Measurements from ENCODE around the gene PTGER1. TPM values are rescaled to one million over a fixed set of nuclear protein-coding genes. Genes with fewer than 3 reads are reported as not detected.
A peak's percentile ranks its signal among the peaks of the same experiment; 100 is the strongest.

The PTGER1 gene, protein sequence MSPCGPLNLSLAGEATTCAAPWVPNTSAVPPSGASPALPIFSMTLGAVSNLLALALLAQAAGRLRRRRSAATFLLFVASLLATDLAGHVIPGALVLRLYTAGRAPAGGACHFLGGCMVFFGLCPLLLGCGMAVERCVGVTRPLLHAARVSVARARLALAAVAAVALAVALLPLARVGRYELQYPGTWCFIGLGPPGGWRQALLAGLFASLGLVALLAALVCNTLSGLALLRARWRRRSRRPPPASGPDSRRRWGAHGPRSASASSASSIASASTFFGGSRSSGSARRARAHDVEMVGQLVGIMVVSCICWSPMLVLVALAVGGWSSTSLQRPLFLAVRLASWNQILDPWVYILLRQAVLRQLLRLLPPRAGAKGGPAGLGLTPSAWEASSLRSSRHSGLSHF
- total RNA-seq: under 1 TPM; 0.34 to 0.36 TPM

DNA sequence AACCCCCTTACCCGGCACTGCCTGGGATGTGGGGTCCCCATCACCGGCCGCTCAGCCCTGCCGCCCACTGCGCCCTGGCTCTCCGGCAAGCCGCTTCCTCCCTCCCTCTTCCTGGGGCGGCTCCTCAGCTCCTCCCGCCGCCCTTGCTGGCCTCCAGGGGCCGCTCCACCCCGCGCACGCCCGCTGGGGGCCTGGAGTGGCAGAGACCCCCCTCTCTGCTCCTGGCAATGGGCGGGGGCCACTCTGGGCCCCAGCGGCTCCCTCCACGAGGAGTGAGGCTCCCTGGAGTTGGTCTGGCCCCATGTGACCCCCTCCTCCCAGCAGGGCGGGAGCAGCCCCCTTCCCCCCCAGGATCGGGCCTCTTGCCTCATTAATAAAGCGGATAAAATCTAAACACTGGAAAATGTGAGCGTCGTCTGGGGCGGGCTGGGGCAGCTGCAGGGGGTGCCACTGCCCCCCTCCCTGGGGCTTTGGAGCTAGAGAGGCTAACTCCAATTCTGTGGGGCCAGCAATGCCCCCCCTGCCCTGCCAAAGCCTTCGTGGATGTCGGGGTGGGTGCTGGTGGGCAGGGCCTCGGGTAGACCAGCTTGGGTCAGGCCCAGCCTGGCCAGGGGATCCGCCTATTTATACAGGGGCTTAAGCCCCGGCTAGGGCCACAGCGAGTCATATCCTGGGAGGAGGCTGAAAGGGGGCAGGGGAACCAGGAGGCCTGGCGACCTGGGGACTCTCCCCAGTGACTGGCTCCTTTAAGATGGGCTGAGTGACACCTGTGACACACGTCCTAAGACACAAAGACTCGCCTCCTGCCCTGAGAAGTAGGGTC, at the start of gene PTGER1:
PTGER1 (minus strand) TSS at position 104 of the 823 bp plus-strand sequence. CDS start 1,034 bp downstream, outside the sequence.
- Mint-ChIP-seq H3K4me3 (peak within 1 kb of the TSS; percentile 64), H3K9me3 (no peaks in the 10 kb centered on the region), H3K4me1 (peaks cover 27% of the 10 kb centered on the region), H3K36me3 (peaks cover 4% of the 10 kb centered on the region), H3K27ac (peak within 1 kb of the TSS; percentile 35), H3K27me3 (peaks cover 15% of the 10 kb centered on the region)
- peak; percentile 47 for ATAC-seq (ENCODE audit: low read depth)
- peak; percentile 59 for DNase-seq
- POLR2A ChIA-PET: interaction anchor here (0.7 to 1.0 kb wide), 4 partner anchors 8 to 339 kb away, joined by 3 to 6 read pairs (median 3); no protein-coding TSS in a partner anchor

DNA sequence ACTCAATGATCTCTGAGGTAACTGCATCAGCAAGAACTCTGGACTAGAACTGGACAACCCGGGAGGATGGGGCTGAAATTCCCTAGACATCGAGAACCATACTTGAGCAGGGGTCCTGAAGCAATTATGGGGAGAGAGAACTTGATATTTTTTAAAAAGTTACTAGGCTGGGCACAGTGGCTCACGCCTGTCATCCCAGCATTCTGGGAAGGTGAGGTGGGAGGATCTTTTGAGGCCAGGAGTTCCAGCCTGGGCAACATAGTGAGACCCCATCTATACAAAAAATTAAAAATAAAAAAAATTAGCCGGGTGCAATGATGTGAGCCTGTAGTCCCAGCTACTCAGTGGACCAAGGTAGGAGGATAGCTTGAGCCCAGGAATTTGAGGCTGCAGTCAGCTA, 45.4 kb upstream of the PTGER1 start:
- H3K27me3 Mint-ChIP-seq: no peaks in the 10 kb centered on the region
- POLR2A ChIA-PET: interaction anchor here (1.7 to 8.1 kb wide), 3 partner anchors 14 to 139 kb away, joined by 5 to 298 read pairs (median 9); partner anchors contain the start of gene ADGRE5
- no peak overlapping the region for H3K4me3 Mint-ChIP-seq
- ATAC-seq (ENCODE audit: low read depth) (no peak), DNase-seq (no peak)
- H3K36me3 Mint-ChIP-seq: peaks cover 16% of the 10 kb centered on the region
- H3K4me1 Mint-ChIP-seq: peaks cover 57% of the 10 kb centered on the region
- H3K9me3 Mint-ChIP-seq: no peaks in the 10 kb centered on the region
- peak overlapping the region; percentile 92 for H3K27ac Mint-ChIP-seq

DNA sequence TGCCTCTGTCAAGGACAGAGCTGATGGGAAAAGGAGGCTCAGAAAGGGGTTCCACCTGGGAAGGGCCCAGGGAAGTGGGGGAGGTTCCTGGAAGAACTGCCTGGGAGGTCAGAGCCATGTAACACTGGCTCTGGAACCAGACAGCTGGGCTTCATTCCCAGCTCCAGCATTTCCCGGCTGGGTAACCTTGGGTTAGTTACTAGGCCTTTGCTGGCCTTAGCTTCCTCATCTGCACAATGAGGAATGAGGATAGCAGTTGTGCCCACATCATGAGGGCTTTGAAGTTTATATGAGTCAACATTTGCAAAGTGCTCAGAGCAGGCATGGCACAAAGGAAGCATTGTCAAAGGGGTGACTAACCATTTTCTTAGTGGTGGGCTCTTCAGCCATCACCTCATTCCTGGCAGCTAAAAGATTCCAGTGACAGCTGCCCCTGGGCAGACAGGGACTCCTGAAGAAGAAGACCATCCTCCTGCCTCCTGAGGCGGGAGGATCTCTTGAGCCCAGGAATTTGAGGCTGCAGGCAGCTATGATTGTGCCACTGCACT, 44.8 kb upstream of the PTGER1 start:
- H3K9me3 Mint-ChIP-seq: no peaks in the 10 kb centered on the region
- peaks cover 60% of the 10 kb centered on the region for H3K4me1 Mint-ChIP-seq
- H3K4me3 Mint-ChIP-seq: peak overlapping the region; percentile 92
- POLR2A ChIA-PET: interaction anchor here (1.9 to 8.1 kb wide), 3 partner anchors 12 to 35 kb away, joined by 7 to 298 read pairs (median 12); no protein-coding TSS in a partner anchor
- H3K27me3 Mint-ChIP-seq: no peaks in the 10 kb centered on the region
- ATAC-seq (ENCODE audit: low read depth): no peak
- DNase-seq: no peak
- H3K36me3 Mint-ChIP-seq: peaks cover 22% of the 10 kb centered on the region
- H3K27ac Mint-ChIP-seq: peak overlapping the region; percentile 92

DNA sequence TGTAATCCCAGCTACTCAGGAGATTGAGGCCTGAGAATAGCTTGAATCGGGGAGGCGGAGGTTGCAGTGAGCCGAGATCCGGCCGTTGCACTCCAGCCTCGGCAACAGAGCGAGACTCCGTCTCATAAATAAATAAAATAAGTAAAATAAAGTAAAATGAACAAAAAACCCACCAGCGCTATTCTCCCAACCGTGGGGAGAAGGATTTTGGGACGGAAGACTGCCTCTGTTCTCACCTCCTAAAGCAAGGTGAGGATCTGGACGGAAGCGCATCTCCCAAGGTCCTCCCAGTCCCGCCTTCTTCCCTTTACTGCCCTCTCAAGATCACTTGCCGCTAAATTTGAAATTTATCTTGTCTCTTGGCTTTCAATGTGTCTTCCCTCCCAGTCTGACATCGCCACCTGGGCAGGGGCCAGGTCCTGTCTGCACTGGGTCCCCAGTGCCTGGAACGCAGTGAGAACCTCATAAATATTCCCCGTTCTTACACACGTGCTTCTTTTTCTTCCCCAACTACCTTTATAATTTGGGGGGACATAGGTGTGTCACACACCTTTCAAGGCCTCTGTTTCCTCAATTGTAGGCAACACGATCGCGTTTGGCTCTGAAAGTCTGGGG, 44.2 kb upstream of the PTGER1 start:
- Mint-ChIP-seq H3K4me3 (peak overlapping the region; percentile 92), H3K27me3 (no peaks in the 10 kb centered on the region), H3K27ac (peak overlapping the region; percentile 92), H3K4me1 (peaks cover 66% of the 10 kb centered on the region), H3K36me3 (peaks cover 28% of the 10 kb centered on the region), H3K9me3 (no peaks in the 10 kb centered on the region)
- DNase-seq: no peak
- POLR2A ChIA-PET: interaction anchor here (1.7 to 8.1 kb wide), 7 partner anchors 9 to 137 kb away, joined by 4 to 298 read pairs (median 12); partner anchors contain the start of genes ADGRE5 and TECR
- ATAC-seq (ENCODE audit: low read depth): no peak

DNA sequence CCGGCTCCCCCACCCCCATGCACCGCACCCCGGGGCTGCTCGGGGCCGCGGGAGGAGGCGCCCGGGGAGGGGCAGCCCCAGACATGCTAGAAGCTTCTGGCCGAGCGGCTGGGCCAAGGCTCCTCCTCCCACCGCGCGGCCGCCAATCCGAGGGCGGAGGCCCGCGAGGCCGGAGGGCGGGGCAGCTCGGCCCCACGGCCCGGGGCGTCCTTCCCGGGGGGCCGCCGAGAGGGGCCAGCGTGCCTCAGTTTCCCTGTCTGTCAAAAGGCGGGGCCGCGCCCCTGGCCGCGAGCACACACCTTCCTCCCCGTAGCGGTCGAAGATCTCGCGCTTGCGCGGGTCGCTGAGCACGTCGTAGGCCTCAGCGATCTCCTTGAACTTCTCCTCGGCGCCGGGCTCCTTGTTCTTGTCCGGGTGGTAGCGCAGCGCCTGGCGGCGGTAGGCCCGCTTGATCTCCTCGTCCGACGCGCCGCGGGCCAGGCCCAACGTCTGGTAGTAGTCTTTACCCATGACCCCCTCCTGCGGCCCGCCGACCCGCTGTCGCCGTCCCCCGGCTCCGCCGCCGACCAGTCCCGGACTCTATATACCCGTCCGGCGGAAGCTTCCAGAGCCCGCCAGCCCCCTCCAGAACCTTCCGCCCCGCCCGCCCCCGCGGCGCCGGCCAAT, 42.8 kb upstream of the PTGER1 start, which contains the start of gene DNAJB1:
DNAJB1 (minus strand) TSS at position 558 of the 666 bp plus-strand sequence; CDS start at position 510, 48 bp downstream.
- POLR2A ChIA-PET: interaction anchor here (0.6 to 8.1 kb wide), 31 partner anchors 8 to 814 kb away, joined by 3 to 298 read pairs (median 4); partner anchors contain the start of genes ADGRE5, ASF1B, BRD4 and GIPC1
- H3K4me1 Mint-ChIP-seq: peaks cover 60% of the 10 kb centered on the region
- peak within 1 kb of the TSS; percentile 92 for H3K4me3 Mint-ChIP-seq
- ATAC-seq (ENCODE audit: low read depth): peak; percentile 62
- H3K9me3 Mint-ChIP-seq: no peaks in the 10 kb centered on the region
- no peaks in the 10 kb centered on the region for H3K27me3 Mint-ChIP-seq
- peaks cover 28% of the 10 kb centered on the region for H3K36me3 Mint-ChIP-seq
- peak within 1 kb of the TSS; percentile 97 for H3K27ac Mint-ChIP-seq
- peak; percentile 85 for DNase-seq

DNA sequence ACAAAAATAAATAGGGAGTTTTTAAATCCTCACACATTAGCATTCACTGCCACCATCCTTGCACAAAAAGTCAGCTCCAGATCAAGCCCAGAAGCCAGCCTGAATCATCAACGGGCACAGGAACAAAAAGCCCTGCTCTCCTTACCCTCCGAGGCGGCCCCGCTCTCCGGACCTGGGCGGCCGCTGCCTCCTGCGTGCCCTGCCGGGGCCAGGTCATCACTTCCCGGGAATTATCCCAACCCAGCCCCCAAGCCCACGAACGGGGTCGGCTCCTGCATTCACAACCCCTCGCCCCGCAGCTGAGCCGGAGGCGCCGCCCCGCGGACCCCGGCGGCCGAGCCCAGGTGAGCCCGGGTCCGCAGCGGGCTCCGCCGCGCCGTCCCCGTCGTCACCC, 42.3 kb upstream of the PTGER1 start:
- H3K9me3 Mint-ChIP-seq: no peaks in the 10 kb centered on the region

DNA sequence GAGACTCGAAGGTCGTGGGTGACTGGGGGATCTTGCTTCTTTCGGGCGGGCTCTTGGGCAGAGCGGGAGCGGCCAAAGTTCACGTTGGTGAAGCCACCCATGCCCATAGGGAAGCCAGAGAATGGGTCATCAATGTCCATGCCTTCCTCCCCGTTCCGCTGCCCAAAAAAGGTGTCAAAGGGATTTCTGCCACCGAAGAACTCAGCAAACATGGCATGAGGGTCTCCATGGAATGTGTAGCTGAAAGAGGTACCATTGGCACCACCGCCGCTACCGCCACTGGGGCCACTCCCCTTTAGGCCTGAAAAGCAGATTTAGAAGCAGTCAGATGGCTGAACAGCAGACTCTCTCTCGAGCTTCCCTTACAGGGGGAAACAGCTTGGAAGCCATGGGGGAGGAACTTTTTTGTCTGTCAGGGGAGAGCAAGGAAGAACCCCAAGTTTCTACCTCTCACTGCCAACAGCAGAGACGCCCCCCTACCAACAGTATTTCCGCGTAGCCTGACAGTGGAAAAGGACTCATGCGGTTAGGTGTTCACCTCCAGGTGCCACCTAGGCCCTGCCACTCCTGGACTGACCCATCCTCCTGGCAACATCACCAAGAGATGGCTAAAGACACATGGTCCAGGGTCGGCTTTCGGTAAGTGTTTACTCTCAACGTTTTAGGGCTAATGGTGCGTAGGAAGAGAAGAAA, 41.7 kb upstream of the PTGER1 start:
- Mint-ChIP-seq H3K4me1 (peaks cover 50% of the 10 kb centered on the region), H3K9me3 (no peaks in the 10 kb centered on the region), H3K27ac (peak overlapping the region; percentile 81), H3K4me3 (peak overlapping the region; percentile 92), H3K27me3 (no peaks in the 10 kb centered on the region), H3K36me3 (peaks cover 28% of the 10 kb centered on the region)
- DNase-seq (no peak), ATAC-seq (ENCODE audit: low read depth) (no peak)
- POLR2A ChIA-PET: interaction anchor here (0.8 to 8.1 kb wide), 12 partner anchors 9 to 435 kb away, joined by 3 to 298 read pairs (median 6); partner anchors contain the start of genes ADGRE5, ASF1B, NDUFB7 and TECR

More for the DNA sequence above, 42.3 kb upstream of the PTGER1 start:
- POLR2A ChIA-PET: interaction anchor here (0.8 to 8.1 kb wide), 17 partner anchors 9 to 815 kb away, joined by 3 to 298 read pairs (median 6); partner anchors contain the start of genes ADGRE5, ASF1B, BRD4 and TECR
- H3K36me3 Mint-ChIP-seq: peaks cover 28% of the 10 kb centered on the region
- DNase-seq (no peak), ATAC-seq (ENCODE audit: low read depth) (no peak)
- peak overlapping the region; percentile 92 for H3K4me3 Mint-ChIP-seq
- H3K4me1 Mint-ChIP-seq: peaks cover 55% of the 10 kb centered on the region
- no peaks in the 10 kb centered on the region for H3K27me3 Mint-ChIP-seq
- H3K27ac Mint-ChIP-seq: peak overlapping the region; percentile 97

DNA sequence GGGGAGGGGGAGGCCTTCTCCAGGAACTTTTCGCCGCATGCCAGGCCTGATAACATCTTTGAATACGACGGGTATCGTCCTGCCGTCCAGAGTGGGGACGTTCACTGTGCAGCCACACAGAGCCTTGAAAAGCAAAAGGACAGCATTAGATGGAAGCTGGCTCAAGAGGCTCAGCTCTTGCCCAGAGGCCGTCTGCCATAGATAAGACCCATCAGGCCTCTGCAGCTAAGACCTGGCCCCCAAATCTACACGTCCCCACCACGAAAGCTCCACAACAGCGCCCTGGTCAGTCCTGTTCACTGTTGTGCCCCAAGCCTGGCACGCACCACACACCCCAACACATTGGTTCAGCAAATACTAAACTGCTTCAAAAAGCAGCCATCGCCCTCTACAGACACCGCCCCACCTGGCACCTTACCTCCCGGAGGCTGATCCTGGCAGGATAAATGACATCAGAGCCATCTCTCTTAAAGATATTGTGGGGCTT, 40.9 kb upstream of the PTGER1 start:
- POLR2A ChIA-PET: interaction anchor here (1.2 to 8.1 kb wide), 4 partner anchors 9 to 134 kb away, joined by 3 to 298 read pairs (median 17); partner anchors contain the start of genes ADGRE5 and NDUFB7
- peaks cover 28% of the 10 kb centered on the region for H3K36me3 Mint-ChIP-seq
- no peak for ATAC-seq (ENCODE audit: low read depth)

DNA sequence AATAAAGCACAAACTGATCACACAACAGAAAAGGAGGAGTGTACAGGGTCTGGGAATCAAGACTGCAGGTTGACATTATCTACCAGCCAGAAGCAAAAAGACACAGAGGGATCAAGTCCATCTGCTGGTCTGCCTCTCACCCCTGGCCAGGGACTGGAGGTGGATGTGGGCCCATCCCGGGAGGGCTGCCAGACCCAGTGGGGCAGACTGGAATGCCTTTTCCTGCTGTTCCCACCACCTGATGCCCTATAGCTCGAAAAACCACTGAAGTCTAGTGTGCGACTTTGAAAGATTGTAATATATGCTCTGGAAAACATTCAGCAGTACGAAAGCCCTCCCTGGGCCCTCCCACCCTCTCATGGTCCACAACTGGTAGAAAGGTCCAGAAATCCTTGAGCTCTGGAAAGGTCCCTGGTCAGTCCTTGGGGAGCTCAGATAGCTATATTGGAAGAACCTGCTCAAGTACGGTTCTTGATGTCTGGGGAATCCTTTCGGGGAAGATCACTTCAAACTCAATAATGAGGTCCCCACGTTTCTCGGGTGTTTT, 40.4 kb upstream of the PTGER1 start:
- no peak for ATAC-seq (ENCODE audit: low read depth)
- Mint-ChIP-seq H3K27ac (peak overlapping the region; percentile 81), H3K4me3 (peak overlapping the region; percentile 92), H3K27me3 (no peaks in the 10 kb centered on the region), H3K36me3 (peaks cover 28% of the 10 kb centered on the region), H3K9me3 (no peaks in the 10 kb centered on the region), H3K4me1 (peaks cover 50% of the 10 kb centered on the region)
- DNase-seq: no peak
- POLR2A ChIA-PET: interaction anchor here (8.1 kb wide), 1 partner anchor 9 kb away, joined by 298 read pairs; no protein-coding TSS in a partner anchor

More for the DNA sequence above, 40.9 kb upstream of the PTGER1 start:
- H3K4me3 Mint-ChIP-seq: peak overlapping the region; percentile 92
- no peak for DNase-seq
- no peaks in the 10 kb centered on the region for H3K27me3 Mint-ChIP-seq
- peaks cover 47% of the 10 kb centered on the region for H3K4me1 Mint-ChIP-seq
- H3K27ac Mint-ChIP-seq: peak overlapping the region; percentile 81
- H3K9me3 Mint-ChIP-seq: no peaks in the 10 kb centered on the region

DNA sequence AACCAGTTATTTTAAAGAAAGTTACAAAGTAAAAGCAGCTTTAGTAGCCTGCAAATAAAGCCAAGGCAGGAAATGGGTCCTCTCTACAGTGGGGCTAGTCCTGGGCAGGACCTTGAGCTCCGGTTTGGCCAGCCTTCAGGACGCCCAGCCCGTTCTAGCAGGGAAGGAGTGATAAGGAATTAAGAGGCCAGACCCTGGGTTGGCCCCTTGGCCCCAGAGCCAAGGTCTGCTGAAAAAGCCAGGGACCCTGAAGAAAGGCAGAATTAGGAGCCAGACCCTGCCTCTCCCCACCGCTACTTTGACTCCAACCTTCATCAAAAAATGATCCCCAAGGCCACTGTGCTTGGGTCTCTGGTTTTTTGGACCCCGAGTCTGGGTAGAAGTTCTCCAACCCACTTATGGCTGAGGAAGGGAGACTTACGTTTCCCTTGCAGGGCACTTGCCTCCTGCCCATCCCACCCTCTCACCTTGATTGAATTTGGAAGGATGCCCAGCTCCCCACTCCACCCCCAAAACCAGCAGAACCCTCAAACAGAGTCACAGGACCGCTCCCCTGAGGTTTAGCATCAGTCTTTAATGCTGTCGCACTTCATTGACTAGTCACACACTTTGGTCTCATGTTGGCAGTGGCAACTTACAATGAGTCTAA, 39.2 kb upstream of the PTGER1 start:
- Mint-ChIP-seq H3K27ac (peak overlapping the region; percentile 52), H3K4me3 (peak overlapping the region; percentile 92), H3K4me1 (peaks cover 45% of the 10 kb centered on the region), H3K36me3 (peaks cover 28% of the 10 kb centered on the region), H3K27me3 (no peaks in the 10 kb centered on the region), H3K9me3 (no peaks in the 10 kb centered on the region)
- ATAC-seq (ENCODE audit: low read depth) (no peak), DNase-seq (no peak)
- POLR2A ChIA-PET: interaction anchor here (0.5 to 1.1 kb wide), 2 partner anchors 9 to 16 kb away, joined by 3 read pairs; no protein-coding TSS in a partner anchor

Measured in activated naive CD8-positive, alpha-beta T cell treated with anti-CD3 and anti-CD28 coated beads, Interleukin-2, amount 10 ng/mL, durations not matched to agents 7 days and 5 days (primary cell).